Keratinocyte (primary cell): ENCODE measurements around the gene LRIT3. TPM values are rescaled to one million over a fixed set of nuclear protein-coding genes. Genes with fewer than 3 reads are reported as not detected.

Experiments used
- DNase-seq: peaks from one replicate; pipeline ENCODE4 v3.0.0-alpha.2; 2011; ENCODE audit warnings: low read depth, missing footprints, low spot score
- FAIRE-seq: peaks from 2 replicates; lab custom pipeline; 2011; peaks lifted over from hg19 to GRCh38; lab: Jason Lieb, UNC
- H2AFZ ChIP-seq: 2 replicates; pipeline ENCODE4 v1.6.0; 2012; ENCODE audit warnings: low read length, control low read depth, inconsistent platforms; ENCODE audit not compliant: control insufficient read depth
- H3K27ac ChIP-seq: 2 replicates; pipeline ENCODE4 v1.5.1; 2011; ENCODE audit warnings: low read length; ENCODE audit not compliant: control insufficient read depth, insufficient read depth
- H3K27me3 ChIP-seq: 3 replicates; pipeline ENCODE4 v1.6.0; 2011; ENCODE audit warnings: low read length; ENCODE audit not compliant: control insufficient read depth, insufficient read depth; ENCODE audit errors: extremely low read depth
- H3K36me3 ChIP-seq, 2 experiments: 2 replicates in 1 of 2; 3 replicates in 1 of 2; pipeline ENCODE4 v1.5.1; 2011; ENCODE audit warnings: low read length in 2 of 2, mild to moderate bottlenecking in 1 of 2; ENCODE audit not compliant: control insufficient read depth in 2 of 2, insufficient read depth in 2 of 2; ENCODE audit errors: extremely low read depth in 1 of 2
- H3K4me1 ChIP-seq: 3 replicates; pipeline ENCODE4 v1.5.1; 2011; ENCODE audit warnings: low read length; ENCODE audit not compliant: control insufficient read depth, insufficient read depth; ENCODE audit errors: extremely low read depth
- H3K4me2 ChIP-seq: 3 replicates; pipeline ENCODE4 v1.6.0; 2011; ENCODE audit warnings: low read depth, low read length; ENCODE audit not compliant: control insufficient read depth, insufficient read depth; ENCODE audit errors: extremely low read depth
- H3K4me3 ChIP-seq, 3 experiments: fragments of 200-600 bp in 1 of 3; sonication (generic) in 1 of 3; 2 replicates in 2 of 3; 3 replicates in 1 of 3; pipeline ENCODE4 v1.5.1; 2011 to 2016; ENCODE audit warnings: low read length in 3 of 3, mild to moderate bottlenecking in 3 of 3, control low read depth in 2 of 3, inconsistent platforms in 1 of 3, low read depth in 1 of 3, mixed read lengths in 1 of 3, mixed run types in 1 of 3, moderate library complexity in 1 of 3; ENCODE audit not compliant: control insufficient read depth in 2 of 3, insufficient read depth in 2 of 3; ENCODE audit errors: extremely low read depth in 1 of 3
- H3K79me2 ChIP-seq: 2 replicates; pipeline ENCODE4 v1.6.0; 2012; ENCODE audit warnings: low read length; ENCODE audit not compliant: control insufficient read depth, insufficient read depth
- H3K9ac ChIP-seq: 3 replicates; pipeline ENCODE4 v1.6.0; 2011; ENCODE audit warnings: low read length; ENCODE audit not compliant: control insufficient read depth, insufficient read depth; ENCODE audit errors: extremely low read depth
- H3K9me1 ChIP-seq: 3 replicates; pipeline ENCODE4 v1.6.0; 2011; ENCODE audit warnings: low read length; ENCODE audit not compliant: control insufficient read depth, insufficient read depth; ENCODE audit errors: extremely low read depth
- H3K9me3 ChIP-seq: 2 replicates; pipeline ENCODE4 v1.5.1; 2012; ENCODE audit warnings: low read depth, low read length; ENCODE audit not compliant: control insufficient read depth
- H4K20me1 ChIP-seq: 3 replicates; pipeline ENCODE4 v1.6.0; 2011; ENCODE audit warnings: low read length; ENCODE audit not compliant: control insufficient read depth, insufficient read depth; ENCODE audit errors: extremely low read depth
- EZH2 ChIP-seq: IDR thresholded peaks from one replicate; pipeline ENCODE4 v1.6.1; 2012; ENCODE audit warnings: inconsistent platforms, mild to moderate bottlenecking, low read length, moderate library complexity
- dilution Hi-C: fragments of 300-500 bp; cut with MboI; formaldehyde crosslinking; loops from one replicate; pipeline ENCODE4 v1.7.0; 2020; ENCODE audit warnings: low sequenced_read_pairs; ENCODE audit not compliant: extremely low pct_ligation_motif_present
- polyA minus RNA-seq, 3 experiments: library from RNA; depleted of rRNA, polyadenylated mRNA; stranded (reverse); fragments of >200 nt; gene quantifications; 1 replicate in 1 of 3; 2 replicates in 1 of 3; 3 replicates in 1 of 3; pipeline ENCODE4 v1.2.3, GENCODE V29; 2011
- polyA plus RNA-seq, 5 experiments: library from polyadenylated mRNA; depleted of rRNA in 3 of 5; stranded (reverse) in 3 of 5; stranded (forward) in 1 of 5; unstranded in 1 of 5; fragments of >200 nt; gene quantifications; 1 replicate in 1 of 5; 2 replicates in 3 of 5; 3 replicates in 1 of 5; pipeline versions ENCODE4 v1.2.1 to v1.2.3, GENCODE V29; 2011 to 2012; ENCODE audit warnings: missing spikeins in 2 of 5, low read depth in 1 of 5, low replicate concordance in 1 of 5
- TF ChIP-seq, protein P1 (sequence below), 3 experiments: IDR thresholded peaks in 1 of 3; conservative IDR thresholded peaks in 1 of 3; optimal IDR thresholded peaks in 1 of 3; 2 replicates in 2 of 3; 3 replicates in 1 of 3; pipeline versions ENCODE3 to v1.5.1; 2011; ENCODE audit warnings: low read length in 3 of 3, mild to moderate bottlenecking in 3 of 3, moderate library complexity in 2 of 3, control low read depth in 1 of 3, inconsistent platforms in 1 of 3; ENCODE audit not compliant: insufficient read depth in 2 of 3; ENCODE audit errors: extremely low read depth in 1 of 3

LRIT3 gene, protein sequence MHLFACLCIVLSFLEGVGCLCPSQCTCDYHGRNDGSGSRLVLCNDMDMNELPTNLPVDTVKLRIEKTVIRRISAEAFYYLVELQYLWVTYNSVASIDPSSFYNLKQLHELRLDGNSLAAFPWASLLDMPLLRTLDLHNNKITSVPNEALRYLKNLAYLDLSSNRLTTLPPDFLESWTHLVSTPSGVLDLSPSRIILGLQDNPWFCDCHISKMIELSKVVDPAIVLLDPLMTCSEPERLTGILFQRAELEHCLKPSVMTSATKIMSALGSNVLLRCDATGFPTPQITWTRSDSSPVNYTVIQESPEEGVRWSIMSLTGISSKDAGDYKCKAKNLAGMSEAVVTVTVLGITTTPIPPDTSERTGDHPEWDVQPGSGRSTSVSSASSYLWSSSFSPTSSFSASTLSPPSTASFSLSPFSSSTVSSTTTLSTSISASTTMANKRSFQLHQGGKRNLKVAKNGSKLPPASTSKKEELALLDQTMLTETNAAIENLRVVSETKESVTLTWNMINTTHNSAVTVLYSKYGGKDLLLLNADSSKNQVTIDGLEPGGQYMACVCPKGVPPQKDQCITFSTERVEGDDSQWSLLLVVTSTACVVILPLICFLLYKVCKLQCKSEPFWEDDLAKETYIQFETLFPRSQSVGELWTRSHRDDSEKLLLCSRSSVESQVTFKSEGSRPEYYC
- polyA plus RNA-seq (0.05 to 0.12 TPM (median 0.09 TPM) in 3 replicates), polyA minus RNA-seq (0.10 TPM in 2 of 3 replicates, not detected in the other)
- polyA plus RNA-seq (2011; ENCODE audit: low read depth) = 0.30 TPM
- not detected in 2 replicates for polyA plus RNA-seq (2011; cell fraction: cytosol; rRNA removed)
- polyA plus RNA-seq (2011; cell fraction: nucleus; rRNA removed) = 0.41 and 0.51 TPM in 2 replicates
- polyA plus RNA-seq (2012; ENCODE audit: low replicate concordance) = 0.47 TPM in 1 of 2 replicates, not detected in the other
- not detected for polyA minus RNA-seq (2011; cell fraction: cytosol; rRNA and poly(A)+ RNA removed)
- 0.23 TPM in 1 of 2 replicates, not detected in the other for polyA minus RNA-seq (2011; cell fraction: nucleus; rRNA and poly(A)+ RNA removed)

DNA sequence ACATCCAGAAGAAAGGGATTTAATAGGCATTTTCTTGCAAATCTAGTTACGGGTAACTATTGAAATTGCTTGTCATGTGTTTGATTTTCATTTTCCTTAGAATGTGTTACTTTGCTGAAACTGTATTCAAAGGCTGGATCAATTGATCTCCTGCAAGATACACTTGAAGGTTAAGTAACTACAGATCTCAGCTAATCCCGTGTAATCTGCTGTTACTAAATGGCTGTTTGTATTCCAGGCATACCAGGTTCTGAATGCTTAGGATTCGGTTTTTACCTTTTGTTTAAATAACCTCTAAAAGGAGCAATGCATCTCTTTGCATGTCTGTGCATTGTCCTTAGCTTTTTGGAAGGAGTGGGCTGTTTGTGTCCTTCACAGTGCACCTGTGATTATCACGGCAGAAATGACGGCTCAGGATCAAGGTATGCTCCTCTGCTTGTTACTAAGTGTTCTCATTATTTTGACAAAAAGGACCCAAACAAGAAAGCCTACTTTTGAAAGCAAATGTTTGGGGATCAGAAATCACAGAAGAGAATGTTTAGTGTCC lies at the start of gene LRIT3:
LRIT3 (plus strand) TSS at position 212 of the 547 bp plus-strand sequence; CDS start at position 307, 95 bp downstream.
- no peak within 1 kb of the TSS for H3K9ac ChIP-seq
- no peaks in the 10 kb centered on the region for H3K9me1 ChIP-seq
- H3K27ac ChIP-seq = no peak within 1 kb of the TSS
- H3K27me3 ChIP-seq = no peaks in the 10 kb centered on the region
- H3K9me3 ChIP-seq = no peaks in the 10 kb centered on the region
- H3K4me2 ChIP-seq = no peak within 1 kb of the TSS
- dilution Hi-C loops = no loop called here
- H2AFZ ChIP-seq = no peak within 1 kb of the TSS
- H3K79me2 ChIP-seq = no peaks in the 10 kb centered on the region
- no peaks in the 10 kb centered on the region for H3K4me1 ChIP-seq
- no peak within 1 kb of the TSS for H3K4me3 ChIP-seq
- TF ChIP-seq, protein P1, sequence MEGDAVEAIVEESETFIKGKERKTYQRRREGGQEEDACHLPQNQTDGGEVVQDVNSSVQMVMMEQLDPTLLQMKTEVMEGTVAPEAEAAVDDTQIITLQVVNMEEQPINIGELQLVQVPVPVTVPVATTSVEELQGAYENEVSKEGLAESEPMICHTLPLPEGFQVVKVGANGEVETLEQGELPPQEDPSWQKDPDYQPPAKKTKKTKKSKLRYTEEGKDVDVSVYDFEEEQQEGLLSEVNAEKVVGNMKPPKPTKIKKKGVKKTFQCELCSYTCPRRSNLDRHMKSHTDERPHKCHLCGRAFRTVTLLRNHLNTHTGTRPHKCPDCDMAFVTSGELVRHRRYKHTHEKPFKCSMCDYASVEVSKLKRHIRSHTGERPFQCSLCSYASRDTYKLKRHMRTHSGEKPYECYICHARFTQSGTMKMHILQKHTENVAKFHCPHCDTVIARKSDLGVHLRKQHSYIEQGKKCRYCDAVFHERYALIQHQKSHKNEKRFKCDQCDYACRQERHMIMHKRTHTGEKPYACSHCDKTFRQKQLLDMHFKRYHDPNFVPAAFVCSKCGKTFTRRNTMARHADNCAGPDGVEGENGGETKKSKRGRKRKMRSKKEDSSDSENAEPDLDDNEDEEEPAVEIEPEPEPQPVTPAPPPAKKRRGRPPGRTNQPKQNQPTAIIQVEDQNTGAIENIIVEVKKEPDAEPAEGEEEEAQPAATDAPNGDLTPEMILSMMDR (optimal IDR thresholded peaks at IDR 0.05 in 1 of 3, IDR thresholded peaks at IDR 0.05 in 1 of 3, conservative IDR thresholded peaks at IDR 0.05 in 1 of 3; ENCODE audit: extremely low read depth in 1 of 3, insufficient read depth in 2 of 3, low read length in 3 of 3) = no peak
- no peak for TF ChIP-seq EZH2
- H4K20me1 ChIP-seq = no peaks in the 10 kb centered on the region
- DNase-seq (no peak), FAIRE-seq (no peak)
- H3K36me3 ChIP-seq = no peaks in the 10 kb centered on the region

DNA sequence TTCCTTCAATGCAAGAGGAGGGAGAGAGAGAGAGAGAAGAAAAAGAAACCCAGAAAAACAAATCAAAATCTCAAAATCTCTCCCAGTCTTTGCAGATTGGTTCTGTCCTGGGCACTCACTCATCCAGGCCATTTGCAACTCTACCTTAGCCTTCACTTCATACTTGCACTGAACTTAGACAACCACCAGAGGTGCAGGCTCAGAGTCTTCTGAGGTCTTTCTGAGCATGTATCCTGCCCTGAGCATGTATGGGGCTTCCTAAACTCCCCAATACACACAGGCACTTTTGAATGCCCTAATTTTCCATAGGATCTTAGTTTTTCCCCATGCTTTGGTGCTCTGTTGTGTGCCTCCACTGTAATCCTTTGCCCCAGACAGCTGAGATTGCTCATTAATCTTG lies 49.0 kb upstream of the LRIT3 start:
- FAIRE-seq = no peak
- H3K9me3 ChIP-seq = no peaks in the 10 kb centered on the region
- dilution Hi-C loops = no loop called here

More for the DNA sequence above, 49.0 kb upstream of the LRIT3 start:
- no peaks in the 10 kb centered on the region for H3K79me2 ChIP-seq
- H3K9me1 ChIP-seq = no peaks in the 10 kb centered on the region
- no peak for DNase-seq
- H3K4me3 ChIP-seq = no peak overlapping the region
- TF ChIP-seq, protein P1 (optimal IDR thresholded peaks at IDR 0.05 in 1 of 3, IDR thresholded peaks at IDR 0.05 in 1 of 3, conservative IDR thresholded peaks at IDR 0.05 in 1 of 3; ENCODE audit: extremely low read depth in 1 of 3, insufficient read depth in 2 of 3, low read length in 3 of 3) = peak in 1 of 3 experiments; percentile 8
- no peak for TF ChIP-seq EZH2
- H4K20me1 ChIP-seq = no peaks in the 10 kb centered on the region
- H3K4me2 ChIP-seq = no peak overlapping the region
- no peaks in the 10 kb centered on the region for H3K4me1 ChIP-seq
- H2AFZ ChIP-seq = no peak overlapping the region
- H3K9ac ChIP-seq = no peak overlapping the region
- H3K27ac ChIP-seq = no peak overlapping the region
- no peaks in the 10 kb centered on the region for H3K27me3 ChIP-seq
- no peaks in the 10 kb centered on the region for H3K36me3 ChIP-seq
